Peyer's patch (tissue), 4 donors: Measurements from ENCODE around the gene CTDSP1. TPM values are rescaled to one million over a fixed set of nuclear protein-coding genes. Genes with fewer than 3 reads are reported as not detected.

Experiments
- DNase-seq, 3 donors: peaks; one replicate each; pipeline ENCODE4 v3.0.0-alpha.2; 2017 to 2019
- H3K27ac ChIP-seq, 4 donors: fragments of 200-600 bp; sonication (generic); one replicate each; pipeline ENCODE4 v1.5.1; 2016 to 2019
- H3K27me3 ChIP-seq, 2 donors: fragments of 200-600 bp; sonication (generic); one replicate each; pipeline ENCODE4 v1.5.1; 2019
- H3K36me3 ChIP-seq, 3 donors: fragments of 200-600 bp; sonication (generic); one replicate each; pipeline ENCODE4 v1.5.1; 2016 to 2019
- H3K4me1 ChIP-seq, 4 donors: fragments of 200-600 bp; sonication (generic); one replicate each; pipeline ENCODE4 v1.5.1; 2016 to 2019
- H3K4me3 ChIP-seq, 4 donors: fragments of 200-600 bp; sonication (generic); 1 replicate in 3 of 4; 2 replicates in 1 of 4; pipeline ENCODE4 v1.5.1; 2016 to 2019; ENCODE audit warnings: mild to moderate bottlenecking in 1 of 4
- H3K9me3 ChIP-seq, 4 donors: fragments of 200-600 bp; sonication (generic); one replicate each; pipeline ENCODE4 v1.5.1; 2016 to 2019; ENCODE audit warnings: mild to moderate bottlenecking in 1 of 4
- CTCF ChIP-seq, 6 experiments: fragments of 450-650 bp in 4 of 6; fragments of 200-600 bp in 2 of 6; sonication (generic) in 1 of 6; IDR thresholded peaks; one replicate each; pipeline ENCODE4 v1.5.1; 2017 to 2019; ENCODE audit warnings: antibody characterized with exemption in 6 of 6, mild to moderate bottlenecking in 3 of 6, moderate library complexity in 1 of 6
- POLR2A ChIP-seq, 2 donors: fragments of 450-650 bp; IDR thresholded peaks; one replicate each; pipeline ENCODE4 v1.5.1; 2017; ENCODE audit warnings: antibody characterized with exemption in 2 of 2, mild to moderate bottlenecking in 2 of 2, moderate library complexity in 2 of 2
- total RNA-seq, 4 donors: library from RNA; depleted of rRNA; stranded (reverse); fragments of >200 nt; gene quantifications; one replicate each; pipeline ENCODE4 v1.1.0, GENCODE V29; 2016

CTDSP1 gene
- total RNA-seq, 4 donors from 2014 or later, result 105 to 207 (median 184) TPM

GRCh38 chr2:218392459-218392858 lies 7.2 kb upstream of the CTDSP1 start:
- Histone ChIP-seq H3K4me1 (peaks cover 0 to 18% (median 8%) of the 10 kb centered on the region in 4 donors), H3K4me3 (no peak overlapping the region), H3K27ac (no peak overlapping the region), H3K27me3 (no peaks in the 10 kb centered on the region), H3K9me3 (no peaks in the 10 kb centered on the region), H3K36me3 (no peaks in the 10 kb centered on the region)
- DNase-seq, result no peak
- TF ChIP-seq POLR2A (IDR thresholded peaks at IDR 0.05) (no peak), CTCF (IDR thresholded peaks at IDR 0.05) (no peak)

- no peak overlapping the region for H3K4me3 ChIP-seq
- peaks cover 0 to 19% (median 11%) of the 10 kb centered on the region in 4 donors for H3K4me1 ChIP-seq
- peak in 1 of 3 donors; percentile 46 for DNase-seq
- H3K27ac ChIP-seq, result no peak overlapping the region
- no peaks in the 10 kb centered on the region for H3K36me3 ChIP-seq
- no peak for TF ChIP-seq CTCF (IDR thresholded peaks at IDR 0.05)
- no peak for TF ChIP-seq POLR2A (IDR thresholded peaks at IDR 0.05)
- no peaks in the 10 kb centered on the region for H3K27me3 ChIP-seq
- H3K9me3 ChIP-seq, result no peaks in the 10 kb centered on the region
Measured at GRCh38 chr2:218392891-218393462, 6.7 kb upstream of the CTDSP1 start.

- Histone ChIP-seq H3K36me3 (no peaks in the 10 kb centered on the region), H3K4me3 (no peak overlapping the region), H3K4me1 (peaks cover 0 to 19% (median 13%) of the 10 kb centered on the region in 4 donors), H3K9me3 (no peaks in the 10 kb centered on the region), H3K27ac (no peak overlapping the region), H3K27me3 (no peaks in the 10 kb centered on the region)
- TF ChIP-seq POLR2A (IDR thresholded peaks at IDR 0.05), result no peak
- no peak for TF ChIP-seq CTCF (IDR thresholded peaks at IDR 0.05)
- no peak for DNase-seq
Measured at GRCh38 chr2:218393750-218394290, 5.8 kb upstream of the CTDSP1 start.

- no peaks in the 10 kb centered on the region for H3K27me3 ChIP-seq
- no peak overlapping the region for H3K4me3 ChIP-seq
- peak in 1 of 3 donors; percentile 50 for DNase-seq
- peaks cover 0 to 19% (median 13%) of the 10 kb centered on the region in 4 donors for H3K4me1 ChIP-seq
- TF ChIP-seq CTCF (IDR thresholded peaks at IDR 0.05) (no peak), POLR2A (IDR thresholded peaks at IDR 0.05) (no peak)
- H3K36me3 ChIP-seq, result no peaks in the 10 kb centered on the region
- H3K27ac ChIP-seq, result no peak overlapping the region
- H3K9me3 ChIP-seq, result no peaks in the 10 kb centered on the region
Measured at GRCh38 chr2:218394298-218395089, 5.2 kb upstream of the CTDSP1 start.

- H3K4me3 ChIP-seq, result no peak overlapping the region
- peaks cover 0 to 19% (median 13%) of the 10 kb centered on the region in 4 donors for H3K4me1 ChIP-seq
- no peak for DNase-seq
- H3K27me3 ChIP-seq, result no peaks in the 10 kb centered on the region
- TF ChIP-seq CTCF (IDR thresholded peaks at IDR 0.05) (no peak), POLR2A (IDR thresholded peaks at IDR 0.05) (no peak)
- no peaks in the 10 kb centered on the region for H3K36me3 ChIP-seq
- peak overlapping the region in 1 of 4 donors; percentile 99 for H3K27ac ChIP-seq
- H3K9me3 ChIP-seq, result no peaks in the 10 kb centered on the region
Measured at GRCh38 chr2:218395090-218395444, 4.6 kb upstream of the CTDSP1 start.
